Kidney epithelial cell (primary cell): ENCODE data around the gene HYAL2. TPM values are rescaled to one million over a fixed set of nuclear protein-coding genes. Genes with fewer than 3 reads are reported as not detected.

ENCODE experiments used
- DNase-seq: peaks from one replicate; pipeline ENCODE4 v3.0.0-alpha.2; 2010; ENCODE audit warnings: low read depth
- H3K27me3 ChIP-seq: 2 replicates; pipeline ENCODE4 v1.6.0; 2011; ENCODE audit warnings: low read length; ENCODE audit not compliant: control insufficient read depth, insufficient read depth
- H3K36me3 ChIP-seq: 2 replicates; pipeline ENCODE4 v1.5.1; 2011; ENCODE audit warnings: low read length; ENCODE audit not compliant: control insufficient read depth, insufficient read depth
- H3K4me3 ChIP-seq: 2 replicates; pipeline ENCODE4 v1.5.1; 2011; ENCODE audit warnings: low read depth, mild to moderate bottlenecking, control low read depth, low read length
- CTCF ChIP-seq: IDR thresholded peaks from 2 replicates; pipeline ENCODE4 v1.5.1; 2011; ENCODE audit warnings: mild to moderate bottlenecking, moderate library complexity, low read length, control low read depth, inconsistent platforms; ENCODE audit not compliant: insufficient read depth, poor library complexity, severe bottlenecking
- total RNA-seq: library from RNA; depleted of rRNA; stranded (reverse); fragments of >200 nt; gene quantifications from 2 replicates; pipeline ENCODE4 v1.2.3, GENCODE V29; 2015

The HYAL2 gene
- total RNA-seq, 1 donor from 2014 or later = 89.3 TPM

GRCh38 chr3:50304601-50305000 is 17.9 kb downstream of the HYAL2 start:
- no peak for TF ChIP-seq CTCF
- DNase-seq = no peak
- no peaks in the 10 kb centered on the region for H3K27me3 ChIP-seq
- H3K36me3 ChIP-seq = no peaks in the 10 kb centered on the region
- no peak overlapping the region for H3K4me3 ChIP-seq

DNA sequence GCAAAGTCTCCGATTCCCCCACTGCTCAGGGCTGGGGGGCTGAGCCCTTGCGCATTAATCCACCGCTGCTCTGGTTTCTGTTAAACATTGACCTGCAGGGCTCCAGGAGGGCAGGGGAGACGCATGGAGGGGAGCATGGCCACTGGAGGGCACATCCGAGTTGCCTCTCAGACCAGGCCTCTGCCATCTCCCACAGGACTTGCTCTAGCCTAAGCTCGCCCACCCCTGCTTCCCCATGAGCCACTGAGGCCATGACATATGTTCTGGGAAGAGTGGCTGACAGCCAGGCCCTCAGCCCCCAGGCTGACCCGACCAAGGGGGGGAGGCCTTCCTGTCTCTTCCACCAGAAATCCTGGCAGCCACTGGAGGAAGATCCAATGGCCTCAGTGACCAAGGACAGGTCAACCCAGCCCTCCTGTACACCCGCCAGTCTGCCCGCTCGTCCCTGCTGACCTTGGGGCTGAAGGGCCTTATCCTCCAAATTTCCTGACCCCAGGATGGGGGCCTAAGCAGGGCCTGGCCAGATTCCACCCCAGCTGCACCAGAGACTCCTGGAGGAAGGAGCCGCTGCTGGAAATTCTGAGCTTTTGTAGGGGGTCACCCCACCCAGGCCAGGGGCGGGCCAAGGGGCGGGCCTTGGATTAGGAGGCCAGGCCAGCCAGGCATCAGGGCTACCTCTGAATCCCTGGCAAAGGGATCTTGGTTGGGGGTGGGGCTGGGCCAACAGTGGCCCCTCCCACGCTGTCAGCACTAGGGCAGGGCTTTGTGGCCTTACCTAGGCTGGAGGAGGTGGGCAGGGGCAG is 19.3 kb downstream of the HYAL2 start, which contains the start of gene HYAL1:
HYAL1 (minus strand) TSS at position 562 of the 803 bp plus-strand sequence. CDS start 618 bp downstream, outside the sequence.
- DNase-seq = no peak
- H3K4me3 ChIP-seq = no peak within 1 kb of the TSS
- H3K36me3 ChIP-seq = no peaks in the 10 kb centered on the region
- TF ChIP-seq CTCF = peak; percentile 54
- H3K27me3 ChIP-seq = no peaks in the 10 kb centered on the region

- no peak for TF ChIP-seq CTCF
- Histone ChIP-seq H3K36me3 (no peaks in the 10 kb centered on the region), H3K4me3 (no peak overlapping the region), H3K27me3 (no peaks in the 10 kb centered on the region)
- DNase-seq = no peak
Observed at GRCh38 chr3:50302095-50303012, 20.2 kb downstream of the HYAL2 start.

DNA sequence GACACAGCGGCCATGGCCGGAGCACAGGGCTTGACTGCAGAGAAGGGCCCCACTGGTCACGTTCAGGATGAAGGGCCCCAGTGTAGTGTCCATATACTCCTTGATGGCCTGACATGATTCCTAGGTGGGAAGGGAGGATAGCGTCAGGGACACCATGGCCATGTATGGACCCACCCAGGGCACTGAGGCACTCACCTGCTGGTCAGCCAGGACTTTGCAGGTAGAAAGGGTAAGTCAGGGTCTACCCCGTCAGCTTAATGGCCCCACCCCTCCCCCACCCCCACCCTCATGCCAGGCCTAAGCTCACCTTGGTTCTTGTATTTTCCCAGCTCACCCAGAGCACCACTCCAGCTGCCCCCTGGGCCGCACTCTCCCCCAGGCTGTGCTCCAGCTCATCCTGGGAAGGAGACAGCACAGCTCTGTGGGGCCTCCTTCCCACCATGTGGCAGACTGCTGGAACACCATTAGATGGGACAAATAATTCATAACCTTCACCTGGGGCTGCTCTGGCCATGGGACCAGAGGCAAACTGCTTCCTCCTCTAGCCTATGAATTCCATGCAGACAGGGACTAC is 21.8 kb downstream of the HYAL2 start:
- TF ChIP-seq CTCF = no peak
- no peak for DNase-seq
- no peaks in the 10 kb centered on the region for H3K36me3 ChIP-seq
- H3K27me3 ChIP-seq = no peaks in the 10 kb centered on the region
- no peak overlapping the region for H3K4me3 ChIP-seq

- H3K27me3 ChIP-seq = no peaks in the 10 kb centered on the region
- no peaks in the 10 kb centered on the region for H3K36me3 ChIP-seq
- H3K4me3 ChIP-seq = peak overlapping the region; percentile 41
- DNase-seq = no peak
- no peak for TF ChIP-seq CTCF
Observed at GRCh38 chr3:50299929-50300680, 22.4 kb downstream of the HYAL2 start.
